ENCODE measurements around the gene P2RY13.

P2RY13 gene

DNA sequence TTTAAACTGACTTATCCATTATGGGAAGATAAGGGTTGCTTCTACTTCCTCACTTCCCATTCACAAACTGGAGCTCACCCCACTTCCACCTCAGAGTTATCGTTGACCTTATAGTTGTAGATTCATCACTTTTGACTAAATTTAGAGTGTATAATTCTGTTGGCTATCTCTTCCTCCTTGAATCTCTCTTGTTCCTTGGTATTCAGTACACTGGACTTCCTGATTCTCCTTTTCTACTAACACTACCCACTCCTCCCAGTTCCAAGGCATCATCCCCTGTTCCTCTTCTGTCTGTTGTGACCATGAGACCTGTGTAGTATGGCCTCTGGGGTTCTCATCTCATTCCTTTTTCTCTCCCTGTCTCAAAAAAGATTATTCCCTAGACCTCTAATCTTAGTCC is 6.8 kb downstream of the P2RY13 start:
- H3K4me3 ChIP-seq (ENCODE audit: low read length in 2 of 2): no peak overlapping the region
- H3K9ac ChIP-seq (ENCODE audit: low read depth in 1 of 2, low read length in 2 of 2): no peak overlapping the region
- H3K27me3 ChIP-seq (ENCODE audit: control insufficient read depth in 2 of 2, insufficient read depth in 2 of 2, low read length in 2 of 2): no peaks in the 10 kb centered on the region
- no peaks in the 10 kb centered on the region for H3K9me3 ChIP-seq (ENCODE audit: control insufficient read depth in 2 of 2, low read length in 2 of 2)
- H3K27ac ChIP-seq (ENCODE audit: low read depth in 2 of 2, low read length in 2 of 2): no peak overlapping the region
- no peaks in the 10 kb centered on the region for H3K36me3 ChIP-seq (ENCODE audit: control insufficient read depth in 2 of 2, insufficient read depth in 2 of 2, low read length in 2 of 2)
- H3K4me1 ChIP-seq (ENCODE audit: control insufficient read depth in 2 of 2, insufficient read depth in 2 of 2, low read length in 2 of 2): no peaks in the 10 kb centered on the region

DNA sequence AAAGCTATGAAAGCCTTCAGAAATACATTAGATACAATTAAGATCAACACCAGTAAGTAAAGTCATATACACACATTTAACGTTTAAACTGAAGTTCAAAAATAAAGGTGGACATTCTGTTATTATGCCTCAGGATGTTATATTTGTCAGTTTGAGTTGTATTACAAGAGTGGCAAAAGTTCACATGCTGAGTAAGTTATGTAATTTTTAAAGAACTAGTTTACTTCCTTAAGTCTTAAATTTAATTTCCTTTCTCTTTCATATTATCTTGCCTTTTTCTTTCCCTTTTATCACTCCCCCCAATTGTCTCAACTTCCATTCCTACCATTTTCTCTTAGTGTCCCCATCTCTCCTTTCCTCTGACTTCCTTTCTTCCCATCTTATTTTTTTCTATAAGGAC is 7.8 kb downstream of the P2RY13 start:
- H3K9ac ChIP-seq (ENCODE audit: low read depth in 1 of 2, low read length in 2 of 2): no peak overlapping the region
- H3K27ac ChIP-seq (ENCODE audit: low read depth in 2 of 2, low read length in 2 of 2): no peak overlapping the region
- no peak overlapping the region for H3K4me3 ChIP-seq (ENCODE audit: low read length in 2 of 2)
- no peaks in the 10 kb centered on the region for H3K36me3 ChIP-seq (ENCODE audit: control insufficient read depth in 2 of 2, insufficient read depth in 2 of 2, low read length in 2 of 2)
- H3K27me3 ChIP-seq (ENCODE audit: control insufficient read depth in 2 of 2, insufficient read depth in 2 of 2, low read length in 2 of 2): no peaks in the 10 kb centered on the region
- H3K4me1 ChIP-seq (ENCODE audit: control insufficient read depth in 2 of 2, insufficient read depth in 2 of 2, low read length in 2 of 2): no peaks in the 10 kb centered on the region
- H3K9me3 ChIP-seq (ENCODE audit: control insufficient read depth in 2 of 2, low read length in 2 of 2): no peaks in the 10 kb centered on the region

DNA sequence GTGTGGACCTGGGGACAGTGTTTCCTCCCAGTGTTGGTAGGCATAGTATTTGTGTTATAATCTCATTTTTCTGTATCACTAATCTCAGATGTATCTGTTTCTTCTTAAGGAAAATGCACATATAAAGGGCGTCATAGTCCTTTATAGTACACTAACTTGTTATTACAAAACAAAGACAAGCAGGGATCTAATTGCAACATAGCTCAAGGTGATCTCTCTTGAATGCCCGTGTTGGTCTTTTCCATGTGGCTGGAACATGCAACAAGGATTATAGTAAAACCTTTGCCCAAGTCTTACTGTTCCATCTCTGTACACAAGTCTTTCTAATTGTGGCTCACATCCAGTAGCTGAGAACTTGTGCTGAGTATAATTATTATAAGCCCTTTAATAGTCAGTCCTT is 9.2 kb downstream of the P2RY13 start:
- Histone ChIP-seq H3K9me3 (ENCODE audit: control insufficient read depth in 2 of 2, low read length in 2 of 2) (no peaks in the 10 kb centered on the region), H3K9ac (ENCODE audit: low read depth in 1 of 2, low read length in 2 of 2) (no peak overlapping the region), H3K4me3 (ENCODE audit: low read length in 2 of 2) (no peak overlapping the region), H3K27me3 (ENCODE audit: control insufficient read depth in 2 of 2, insufficient read depth in 2 of 2, low read length in 2 of 2) (no peaks in the 10 kb centered on the region), H3K27ac (ENCODE audit: low read depth in 2 of 2, low read length in 2 of 2) (no peak overlapping the region), H3K4me1 (ENCODE audit: control insufficient read depth in 2 of 2, insufficient read depth in 2 of 2, low read length in 2 of 2) (no peaks in the 10 kb centered on the region), H3K36me3 (ENCODE audit: control insufficient read depth in 2 of 2, insufficient read depth in 2 of 2, low read length in 2 of 2) (no peaks in the 10 kb centered on the region)

- no peak overlapping the region for H3K27ac ChIP-seq (ENCODE audit: low read depth in 2 of 2, low read length in 2 of 2)
- no peaks in the 10 kb centered on the region for H3K4me1 ChIP-seq (ENCODE audit: control insufficient read depth in 2 of 2, insufficient read depth in 2 of 2, low read length in 2 of 2)
- no peak overlapping the region for H3K4me3 ChIP-seq (ENCODE audit: low read length in 2 of 2)
- H3K9ac ChIP-seq (ENCODE audit: low read depth in 1 of 2, low read length in 2 of 2): no peak overlapping the region
- H3K27me3 ChIP-seq (ENCODE audit: control insufficient read depth in 2 of 2, insufficient read depth in 2 of 2, low read length in 2 of 2): no peaks in the 10 kb centered on the region
- H3K36me3 ChIP-seq (ENCODE audit: control insufficient read depth in 2 of 2, insufficient read depth in 2 of 2, low read length in 2 of 2): no peaks in the 10 kb centered on the region
- H3K9me3 ChIP-seq (ENCODE audit: control insufficient read depth in 2 of 2, low read length in 2 of 2): no peaks in the 10 kb centered on the region
Measured at GRCh38 chr3:151319628-151320027, 9.7 kb downstream of the P2RY13 start.

DNA sequence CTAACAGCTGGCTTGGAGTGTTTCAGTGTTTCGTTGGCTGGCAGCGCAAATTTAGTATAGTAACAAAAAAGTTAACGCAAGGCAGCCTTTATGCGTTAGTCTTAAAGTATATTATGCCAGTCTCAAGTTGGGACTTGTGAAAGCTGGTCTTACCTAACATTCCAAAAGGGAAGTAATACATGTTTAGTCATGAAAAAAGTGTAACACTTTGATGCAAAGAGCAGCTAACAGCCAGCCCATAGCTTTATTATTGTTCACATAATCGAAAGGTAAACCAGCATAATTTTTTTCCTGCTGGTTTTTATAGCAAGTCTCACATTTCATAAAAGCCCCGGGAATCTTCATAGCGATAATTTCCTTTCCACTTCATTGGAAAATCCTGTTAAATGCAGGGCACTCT is 10.4 kb downstream of the P2RY13 start:
- no peaks in the 10 kb centered on the region for H3K4me1 ChIP-seq (ENCODE audit: control insufficient read depth in 2 of 2, insufficient read depth in 2 of 2, low read length in 2 of 2)
- H3K27ac ChIP-seq (ENCODE audit: low read depth in 2 of 2, low read length in 2 of 2): no peak overlapping the region
- no peaks in the 10 kb centered on the region for H3K36me3 ChIP-seq (ENCODE audit: control insufficient read depth in 2 of 2, insufficient read depth in 2 of 2, low read length in 2 of 2)

GRCh38 chr3:151318313-151318712 is 11.0 kb downstream of the P2RY13 start:
- Histone ChIP-seq H3K4me3 (ENCODE audit: low read length in 2 of 2) (no peak overlapping the region), H3K4me1 (ENCODE audit: control insufficient read depth in 2 of 2, insufficient read depth in 2 of 2, low read length in 2 of 2) (no peaks in the 10 kb centered on the region), H3K9me3 (ENCODE audit: control insufficient read depth in 2 of 2, low read length in 2 of 2) (no peaks in the 10 kb centered on the region), H3K36me3 (ENCODE audit: control insufficient read depth in 2 of 2, insufficient read depth in 2 of 2, low read length in 2 of 2) (no peaks in the 10 kb centered on the region), H3K27ac (ENCODE audit: low read depth in 2 of 2, low read length in 2 of 2) (no peak overlapping the region), H3K27me3 (ENCODE audit: control insufficient read depth in 2 of 2, insufficient read depth in 2 of 2, low read length in 2 of 2) (no peaks in the 10 kb centered on the region), H3K9ac (ENCODE audit: low read depth in 1 of 2, low read length in 2 of 2) (no peak overlapping the region)

More for the DNA sequence above, 10.4 kb downstream of the P2RY13 start:
- H3K27me3 ChIP-seq (ENCODE audit: control insufficient read depth in 2 of 2, insufficient read depth in 2 of 2, low read length in 2 of 2): no peaks in the 10 kb centered on the region
- no peak overlapping the region for H3K4me3 ChIP-seq (ENCODE audit: low read length in 2 of 2)
- H3K9me3 ChIP-seq (ENCODE audit: control insufficient read depth in 2 of 2, low read length in 2 of 2): no peaks in the 10 kb centered on the region
- no peak overlapping the region for H3K9ac ChIP-seq (ENCODE audit: low read depth in 1 of 2, low read length in 2 of 2)

DNA sequence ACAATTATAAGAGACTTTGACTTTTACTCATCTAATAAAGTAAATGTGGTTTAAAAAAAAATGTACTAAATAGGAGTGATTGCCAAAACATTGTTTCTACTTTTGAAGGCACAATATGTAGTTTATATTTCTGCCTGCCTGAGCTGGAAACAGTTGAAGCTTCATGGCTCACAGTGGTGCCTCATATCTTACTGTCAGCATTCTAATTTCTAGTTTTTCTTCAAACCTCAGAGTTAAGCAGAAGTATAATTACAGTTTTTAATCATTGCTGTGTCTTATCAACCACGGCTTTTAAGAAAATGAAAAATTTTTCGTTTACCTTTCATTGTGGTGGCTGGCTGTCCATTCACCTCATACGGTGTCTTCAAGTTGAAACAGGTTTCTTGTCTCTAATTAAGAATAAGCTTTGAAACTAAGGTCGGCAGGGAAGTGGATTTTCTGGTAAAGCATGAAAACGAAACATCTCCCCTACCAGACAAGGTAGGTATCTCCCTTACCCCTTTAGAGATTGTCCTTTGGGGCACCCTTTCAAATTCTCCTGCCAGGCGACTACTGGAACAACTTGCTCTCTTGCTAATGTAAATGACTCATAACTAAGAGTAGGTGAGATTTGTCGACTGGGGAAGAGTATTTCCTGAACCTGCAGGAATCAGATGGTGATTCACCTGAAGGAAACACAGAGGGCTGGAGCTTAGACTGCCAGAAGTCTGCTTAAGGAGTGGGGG is 12.9 kb downstream of the P2RY13 start, which contains the start of gene GPR87:
Gene GPR87, minus strand, starts transcription at position 554 of the 725 bp plus-strand sequence. CDS start 16,720 bp downstream, outside the sequence.
- Histone ChIP-seq H3K9me3 (ENCODE audit: control insufficient read depth in 2 of 2, low read length in 2 of 2) (no peaks in the 10 kb centered on the region), H3K27ac (ENCODE audit: low read depth in 2 of 2, low read length in 2 of 2) (no peak within 1 kb of the TSS), H3K9ac (ENCODE audit: low read depth in 1 of 2, low read length in 2 of 2) (no peak within 1 kb of the TSS), H3K36me3 (ENCODE audit: control insufficient read depth in 2 of 2, insufficient read depth in 2 of 2, low read length in 2 of 2) (no peaks in the 10 kb centered on the region), H3K27me3 (ENCODE audit: control insufficient read depth in 2 of 2, insufficient read depth in 2 of 2, low read length in 2 of 2) (no peaks in the 10 kb centered on the region), H3K4me1 (ENCODE audit: control insufficient read depth in 2 of 2, insufficient read depth in 2 of 2, low read length in 2 of 2) (no peaks in the 10 kb centered on the region), H3K4me3 (ENCODE audit: low read length in 2 of 2) (no peak within 1 kb of the TSS)

DNA sequence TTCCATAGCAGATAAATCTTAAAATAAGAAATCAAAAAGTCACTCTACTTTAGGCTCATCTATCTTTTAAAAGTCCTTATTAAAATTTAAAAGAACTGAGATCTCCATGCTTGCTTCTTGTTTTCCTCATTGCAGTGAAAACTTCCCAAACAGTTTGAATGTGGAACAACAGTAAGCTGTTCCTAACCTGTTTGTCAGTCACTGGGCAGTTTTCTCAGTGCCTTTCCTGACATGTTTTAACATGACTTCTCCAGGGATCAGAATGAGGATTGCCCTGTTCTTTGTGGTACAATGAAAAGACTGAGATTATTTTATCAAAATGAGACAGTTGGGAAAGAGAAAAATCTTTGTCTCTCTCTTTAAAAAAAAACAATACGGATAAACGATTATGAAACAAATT is 13.5 kb downstream of the P2RY13 start:
- Histone ChIP-seq H3K4me1 (ENCODE audit: control insufficient read depth in 2 of 2, insufficient read depth in 2 of 2, low read length in 2 of 2) (no peaks in the 10 kb centered on the region), H3K4me3 (ENCODE audit: low read length in 2 of 2) (no peak overlapping the region), H3K27me3 (ENCODE audit: control insufficient read depth in 2 of 2, insufficient read depth in 2 of 2, low read length in 2 of 2) (no peaks in the 10 kb centered on the region), H3K9ac (ENCODE audit: low read depth in 1 of 2, low read length in 2 of 2) (no peak overlapping the region), H3K9me3 (ENCODE audit: control insufficient read depth in 2 of 2, low read length in 2 of 2) (no peaks in the 10 kb centered on the region), H3K36me3 (ENCODE audit: control insufficient read depth in 2 of 2, insufficient read depth in 2 of 2, low read length in 2 of 2) (no peaks in the 10 kb centered on the region), H3K27ac (ENCODE audit: low read depth in 2 of 2, low read length in 2 of 2) (no peak overlapping the region)

- Histone ChIP-seq H3K4me3 (ENCODE audit: low read length in 2 of 2) (no peak overlapping the region), H3K9ac (ENCODE audit: low read depth in 1 of 2, low read length in 2 of 2) (no peak overlapping the region), H3K9me3 (ENCODE audit: control insufficient read depth in 2 of 2, low read length in 2 of 2) (no peaks in the 10 kb centered on the region), H3K27ac (ENCODE audit: low read depth in 2 of 2, low read length in 2 of 2) (no peak overlapping the region), H3K36me3 (ENCODE audit: control insufficient read depth in 2 of 2, insufficient read depth in 2 of 2, low read length in 2 of 2) (no peaks in the 10 kb centered on the region), H3K4me1 (ENCODE audit: control insufficient read depth in 2 of 2, insufficient read depth in 2 of 2, low read length in 2 of 2) (no peaks in the 10 kb centered on the region), H3K27me3 (ENCODE audit: control insufficient read depth in 2 of 2, insufficient read depth in 2 of 2, low read length in 2 of 2) (no peaks in the 10 kb centered on the region)
Measured at GRCh38 chr3:151315136-151315535, 14.2 kb downstream of the P2RY13 start.

- no peaks in the 10 kb centered on the region for H3K9me3 ChIP-seq (ENCODE audit: control insufficient read depth in 2 of 2, low read length in 2 of 2)
- no peak overlapping the region for H3K27ac ChIP-seq (ENCODE audit: low read depth in 2 of 2, low read length in 2 of 2)
- no peaks in the 10 kb centered on the region for H3K36me3 ChIP-seq (ENCODE audit: control insufficient read depth in 2 of 2, insufficient read depth in 2 of 2, low read length in 2 of 2)
- H3K4me3 ChIP-seq (ENCODE audit: low read length in 2 of 2): no peak overlapping the region
- H3K4me1 ChIP-seq (ENCODE audit: control insufficient read depth in 2 of 2, insufficient read depth in 2 of 2, low read length in 2 of 2): no peaks in the 10 kb centered on the region
- no peaks in the 10 kb centered on the region for H3K27me3 ChIP-seq (ENCODE audit: control insufficient read depth in 2 of 2, insufficient read depth in 2 of 2, low read length in 2 of 2)
- H3K9ac ChIP-seq (ENCODE audit: low read depth in 1 of 2, low read length in 2 of 2): no peak overlapping the region
Measured at GRCh38 chr3:151314593-151314992, 14.8 kb downstream of the P2RY13 start.
